Mesangial cell (primary cell): Measurements from ENCODE around the gene INSL4. TPM values are rescaled to one million over a fixed set of nuclear protein-coding genes. Genes with fewer than 3 reads are reported as not detected.

Experiments
- total RNA-seq: library from RNA; depleted of rRNA; stranded (reverse); fragments of >200 nt; gene quantifications from 2 replicates; pipeline ENCODE4 v1.2.3, GENCODE V29; 2015

Gene INSL4
- total RNA-seq = not detected in 2 replicates

DNA sequence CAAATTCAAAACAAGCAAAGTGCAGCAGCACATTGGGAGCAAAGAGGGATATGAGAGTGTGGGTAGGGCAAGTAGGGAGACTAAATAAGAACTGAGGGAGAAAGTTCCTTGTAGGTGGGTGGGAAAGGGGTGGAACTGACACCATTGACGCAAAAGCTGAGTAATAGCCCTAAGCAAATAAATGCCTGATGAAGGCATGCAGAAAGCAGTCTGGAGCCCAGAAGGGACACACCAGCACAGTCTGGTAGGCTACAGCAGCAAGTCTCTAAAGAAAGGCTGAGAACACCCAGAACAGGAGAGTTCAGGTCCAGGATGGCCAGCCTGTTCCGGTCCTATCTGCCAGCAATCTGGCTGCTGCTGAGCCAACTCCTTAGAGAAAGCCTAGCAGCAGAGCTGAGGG lies at the start of gene INSL4:
INSL4 (plus strand) TSS at position 208 of the 400 bp plus-strand sequence; CDS start at position 313, 105 bp downstream.

DNA sequence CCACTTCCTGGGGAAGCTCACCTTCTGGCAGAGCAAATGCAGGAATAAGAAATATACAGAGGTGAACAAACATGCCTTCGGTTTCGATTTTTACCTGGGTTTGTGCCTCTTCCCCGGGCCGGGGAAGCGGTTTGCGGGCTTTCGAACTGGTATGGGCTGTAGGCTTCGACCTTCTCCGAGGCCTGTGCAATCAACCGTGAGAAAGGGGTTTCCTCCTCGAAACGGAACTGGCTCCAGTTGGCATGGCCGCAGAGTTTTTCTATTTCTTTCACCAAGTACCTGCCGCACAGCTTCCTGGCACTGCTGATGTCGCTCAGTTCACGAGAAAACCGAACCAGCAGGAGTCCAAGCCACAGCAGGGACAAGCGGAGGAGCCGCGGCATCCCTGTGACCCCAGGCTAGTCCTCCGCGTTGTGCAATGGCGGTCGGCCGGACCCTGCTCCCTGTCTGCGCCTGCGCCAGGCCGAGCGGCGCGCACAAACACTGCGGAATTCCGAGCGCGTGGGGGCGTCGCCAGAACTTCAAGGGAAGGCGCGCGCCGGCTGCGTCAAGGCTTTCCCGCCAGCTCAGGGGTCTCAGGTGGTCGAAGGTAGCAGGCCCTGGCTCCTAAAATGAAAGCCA lies 45.9 kb upstream of the INSL4 start, which contains the start of gene INSL6:
INSL6 (minus strand) TSS at position 420 of the 621 bp plus-strand sequence; CDS start at position 383, 37 bp downstream.

Other genes with a start within 250 kb of the INSL4 start
- 3.4 and 3.5 TPM in 2 replicates for gene JAK2, start 246.1 kb upstream of the INSL4 start, total RNA-seq
- not detected in 2 replicates for gene INSL6, start 45.8 kb upstream of the INSL4 start, total RNA-seq
- gene RLN2, start 73.3 kb downstream of the INSL4 start, total RNA-seq = 1.0 and 2.3 TPM in 2 replicates
- gene RLN1, start 108.5 kb downstream of the INSL4 start, total RNA-seq = not detected in 2 replicates
- gene PLGRKT, start 206.5 kb downstream of the INSL4 start, total RNA-seq = 12.9 and 24.6 TPM in 2 replicates
- 1.0 and 12.1 TPM in 2 replicates for gene CD274, start 219.1 kb downstream of the INSL4 start, total RNA-seq